H9 (cell line): ENCODE measurements around the gene CYSLTR2. TPM values are rescaled to one million over a fixed set of nuclear protein-coding genes. Genes with fewer than 3 reads are reported as not detected.

Experiments used
- DNase-seq: peaks from one replicate; pipeline ENCODE4 v3.0.0-alpha.2; 2017
- H2AFZ ChIP-seq: one replicate; pipeline ENCODE4 v1.6.1; 2013; ENCODE audit warnings: mild to moderate bottlenecking, low read length, control low read depth, moderate library complexity
- H2AK5ac ChIP-seq: 2 replicates; pipeline ENCODE4 v1.6.1; 2013; ENCODE audit warnings: low read length, control low read depth, mixed read lengths; ENCODE audit not compliant: insufficient read length
- H2BK120ac ChIP-seq: one replicate; pipeline ENCODE4 v1.6.1; 2013; ENCODE audit warnings: low read depth, mild to moderate bottlenecking, low read length, control low read depth, inconsistent platforms; ENCODE audit not compliant: poor library complexity, severe bottlenecking
- H2BK12ac ChIP-seq: 2 replicates; pipeline ENCODE4 v1.6.1; 2013; ENCODE audit warnings: low read length, control low read depth, mixed read lengths, low read depth; ENCODE audit not compliant: insufficient read length
- H2BK15ac ChIP-seq: 2 replicates; pipeline ENCODE4 v1.6.1; 2013; ENCODE audit warnings: low read depth, low read length, control low read depth
- H2BK20ac ChIP-seq: one replicate; pipeline ENCODE4 v1.6.1; 2013; ENCODE audit warnings: low read depth, mild to moderate bottlenecking, low read length, control low read depth, inconsistent platforms; ENCODE audit not compliant: poor library complexity, severe bottlenecking
- H2BK5ac ChIP-seq: 2 replicates; pipeline ENCODE4 v1.6.1; 2013; ENCODE audit warnings: low read length, control low read depth, mixed read lengths; ENCODE audit not compliant: insufficient read length
- H3K14ac ChIP-seq: 2 replicates; pipeline ENCODE4 v1.6.1; 2013; ENCODE audit warnings: low read length, control low read depth; ENCODE audit not compliant: insufficient read depth
- H3K18ac ChIP-seq: 2 replicates; pipeline ENCODE4 v1.6.1; 2013; ENCODE audit warnings: low read depth, mild to moderate bottlenecking, mixed read lengths, low read length, control low read depth; ENCODE audit not compliant: insufficient read length
- H3K23ac ChIP-seq: 2 replicates; pipeline ENCODE4 v1.6.1; 2013; ENCODE audit warnings: low read length, control low read depth, mixed read lengths, low read depth; ENCODE audit not compliant: insufficient read length
- H3K23me2 ChIP-seq: 2 replicates; pipeline ENCODE4 v1.6.1; 2013; ENCODE audit warnings: low read depth, mild to moderate bottlenecking, mixed read lengths, low read length, control low read depth; ENCODE audit not compliant: insufficient read length, poor library complexity, severe bottlenecking
- H3K27ac ChIP-seq: 2 replicates; pipeline ENCODE4 v1.5.1; 2013; ENCODE audit warnings: low read length, control low read depth, mixed read lengths, low read depth; ENCODE audit not compliant: insufficient read length
- H3K27me3 ChIP-seq: 2 replicates; pipeline ENCODE4 v1.6.1; 2013; ENCODE audit warnings: low read length, control low read depth, inconsistent platforms; ENCODE audit not compliant: insufficient read depth
- H3K4ac ChIP-seq: 2 replicates; pipeline ENCODE4 v1.6.1; 2013; ENCODE audit warnings: low read depth, mild to moderate bottlenecking, control low read depth, inconsistent platforms, low read length, moderate library complexity
- H3K4me1 ChIP-seq: 2 replicates; pipeline ENCODE4 v1.6.1; 2013; ENCODE audit warnings: low read length, control low read depth, inconsistent platforms; ENCODE audit not compliant: insufficient read depth
- H3K4me2 ChIP-seq: 2 replicates; pipeline ENCODE4 v1.6.1; 2013; ENCODE audit warnings: low read length, control low read depth, mixed read lengths; ENCODE audit not compliant: insufficient read length, insufficient read depth
- H3K56ac ChIP-seq: 2 replicates; pipeline ENCODE4 v1.6.1; 2013; ENCODE audit warnings: low read depth, mild to moderate bottlenecking, mixed read lengths, low read length, control low read depth; ENCODE audit not compliant: insufficient read length
- H3K79me1 ChIP-seq: 2 replicates; pipeline ENCODE4 v1.6.1; 2013; ENCODE audit warnings: low read depth, mild to moderate bottlenecking, moderate library complexity, low read length, control low read depth, inconsistent platforms; ENCODE audit not compliant: insufficient read depth, poor library complexity, severe bottlenecking
- H3K79me2 ChIP-seq: 2 replicates; pipeline ENCODE4 v1.6.1; 2013; ENCODE audit warnings: low read length, control low read depth, inconsistent platforms; ENCODE audit not compliant: insufficient read depth
- H3K9ac ChIP-seq: 2 replicates; pipeline ENCODE4 v1.6.1; 2013; ENCODE audit warnings: low read length, control low read depth, mixed read lengths; ENCODE audit not compliant: insufficient read length; ENCODE audit errors: extremely low read depth
- H3K9me3 ChIP-seq: one replicate; pipeline ENCODE4 v1.6.1; 2013; ENCODE audit warnings: low read depth, low read length, inconsistent platforms; ENCODE audit not compliant: control insufficient read depth
- H3T11ph ChIP-seq: one replicate; pipeline ENCODE4 v1.6.1; 2013; ENCODE audit warnings: mild to moderate bottlenecking, low read length, control low read depth, inconsistent platforms
- H4K20me1 ChIP-seq: one replicate; pipeline ENCODE4 v1.6.1; 2013; ENCODE audit not compliant: control insufficient read depth, insufficient read length, insufficient read depth
- H4K5ac ChIP-seq: 2 replicates; pipeline ENCODE4 v1.6.1; 2013; ENCODE audit warnings: low read depth, mild to moderate bottlenecking, mixed read lengths, low read length, control low read depth; ENCODE audit not compliant: insufficient read length
- H4K8ac ChIP-seq: replicated peaks from 2 replicates; pipeline ENCODE4 v1.6.1; 2013; ENCODE audit warnings: low read length, control low read depth, mixed read lengths, low read depth; ENCODE audit not compliant: insufficient read length
- H4K91ac ChIP-seq: 2 replicates; pipeline ENCODE4 v1.6.1; 2013; ENCODE audit warnings: low read depth, mild to moderate bottlenecking, moderate library complexity, mixed read lengths, low read length, control low read depth; ENCODE audit not compliant: insufficient read length
- H3K27ac Mint-ChIP-seq, 3 experiments: 2 replicates in 2 of 3; 3 replicates in 1 of 3; pipeline ENCODE4 v1.8.0; 2020 to 2021; ENCODE audit warnings: mixed read lengths in 3 of 3, mild to moderate bottlenecking in 1 of 3, moderate library complexity in 1 of 3
- H3K27me3 Mint-ChIP-seq: 2 replicates; pipeline ENCODE4 v1.8.0; 2021; ENCODE audit warnings: low read depth, mild to moderate bottlenecking, moderate library complexity, mixed read lengths
- H3K36me3 Mint-ChIP-seq, 3 experiments: 2 replicates in 2 of 3; 3 replicates in 1 of 3; pipeline ENCODE4 v1.8.0; 2020 to 2021; ENCODE audit warnings: low read depth in 3 of 3, mixed read lengths in 3 of 3; ENCODE audit not compliant: insufficient read depth in 1 of 3
- H3K4me1 Mint-ChIP-seq, 2 experiments: 2 replicates each; pipeline ENCODE4 v1.8.0; 2020; ENCODE audit warnings: mixed read lengths in 2 of 2
- H3K4me3 Mint-ChIP-seq, 2 experiments: 2 replicates in 1 of 2; 3 replicates in 1 of 2; pipeline ENCODE4 v1.8.0; 2020 to 2021; ENCODE audit warnings: mild to moderate bottlenecking in 2 of 2, mixed read lengths in 2 of 2, moderate library complexity in 1 of 2
- H3K9me3 Mint-ChIP-seq, 2 experiments: 2 replicates in 1 of 2; 3 replicates in 1 of 2; pipeline ENCODE4 v1.8.0; 2020; ENCODE audit warnings: mild to moderate bottlenecking in 2 of 2, mixed read lengths in 2 of 2, moderate library complexity in 1 of 2
- WGBS: extraction: QIAGEN DNeasy Blood & Tissue Kit; methylation state at CpG from one replicate; pipeline ENCODE4 v1.1.7; 2013; ENCODE audit warnings: missing lambda C conversion rate, low lambda C conversion rate, mixed read lengths; ENCODE audit not compliant: insufficient read length; ENCODE audit errors: extremely low coverage; 5-methylcytosine and 5-hydroxymethylcytosine counted together
- total RNA-seq: library from RNA; stranded (reverse); gene quantifications from 2 replicates; pipeline ENCODE4 v1.2.1, GENCODE V29; 2021
- TF ChIP-seq, protein P1 (sequence below): fragments of 200-600 bp; sonication (generic); conservative IDR thresholded peaks from 3 replicates; pipeline ENCODE4 v1.8.0; 2021; ENCODE audit warnings: antibody characterized with exemption, mild to moderate bottlenecking

CYSLTR2 gene
- total RNA-seq, 1 experiment from 2014 or later: not detected

DNA sequence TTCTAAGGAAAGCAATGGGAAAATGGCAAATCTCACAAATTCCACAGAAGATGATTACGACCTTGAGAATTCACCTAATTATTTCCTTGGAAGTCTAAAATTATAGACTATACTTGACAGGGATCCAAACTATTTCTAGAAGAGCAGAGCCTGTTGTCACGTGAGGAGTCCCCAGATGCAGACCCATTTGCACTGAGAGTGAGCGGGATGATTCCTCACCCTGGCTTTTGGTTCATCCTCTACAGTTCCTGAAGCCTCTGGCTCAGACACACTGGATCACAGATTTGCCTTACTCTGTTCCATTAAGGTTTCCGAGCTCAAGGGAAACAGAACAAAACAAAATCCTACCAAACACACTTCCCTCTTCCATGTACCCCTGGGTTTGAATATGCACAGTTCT is 23.0 kb upstream of the CYSLTR2 start:
- Histone ChIP-seq H3T11ph (no peak overlapping the region), H4K91ac (no peak overlapping the region), H4K20me1 (no peaks in the 10 kb centered on the region), H2BK15ac (no peak overlapping the region), H2AK5ac (no peak overlapping the region), H3K79me1 (no peaks in the 10 kb centered on the region), H3K79me2 (no peaks in the 10 kb centered on the region), H2BK12ac (no peak overlapping the region), H3K23me2 (no peaks in the 10 kb centered on the region), H3K56ac (no peak overlapping the region), H4K5ac (no peak overlapping the region), H3K18ac (no peak overlapping the region), H3K4me1 (no peaks in the 10 kb centered on the region), H3K27ac (no peak overlapping the region), H3K14ac (no peak overlapping the region), H2BK5ac (no peak overlapping the region), H3K4ac (no peak overlapping the region), H3K9ac (no peak overlapping the region), H2AFZ (peak overlapping the region; percentile 68), H3K9me3 (no peaks in the 10 kb centered on the region), H3K27me3 (no peaks in the 10 kb centered on the region), H2BK120ac (no peak overlapping the region), H4K8ac (no peak overlapping the region), H2BK20ac (no peak overlapping the region), H3K4me2 (no peak overlapping the region), H3K23ac (no peak overlapping the region)
- no peak overlapping the region for H3K27ac Mint-ChIP-seq
- no peak for DNase-seq
- H3K36me3 Mint-ChIP-seq: peaks cover 0 to 2% (median 0%) of the 10 kb centered on the region in 3 experiments; a peak in 2 of 7 replicates
- WGBS: no CpG with 5 or more reads among the region's 4 CpGs
- H3K4me1 Mint-ChIP-seq: no peaks in the 10 kb centered on the region
- H3K9me3 Mint-ChIP-seq: peaks cover 0 to 1% of the 10 kb centered on the region in 2 experiments; a peak in 3 of 5 replicates
- H3K27me3 Mint-ChIP-seq: peaks cover 1% of the 10 kb centered on the region
- TF ChIP-seq, protein P1, sequence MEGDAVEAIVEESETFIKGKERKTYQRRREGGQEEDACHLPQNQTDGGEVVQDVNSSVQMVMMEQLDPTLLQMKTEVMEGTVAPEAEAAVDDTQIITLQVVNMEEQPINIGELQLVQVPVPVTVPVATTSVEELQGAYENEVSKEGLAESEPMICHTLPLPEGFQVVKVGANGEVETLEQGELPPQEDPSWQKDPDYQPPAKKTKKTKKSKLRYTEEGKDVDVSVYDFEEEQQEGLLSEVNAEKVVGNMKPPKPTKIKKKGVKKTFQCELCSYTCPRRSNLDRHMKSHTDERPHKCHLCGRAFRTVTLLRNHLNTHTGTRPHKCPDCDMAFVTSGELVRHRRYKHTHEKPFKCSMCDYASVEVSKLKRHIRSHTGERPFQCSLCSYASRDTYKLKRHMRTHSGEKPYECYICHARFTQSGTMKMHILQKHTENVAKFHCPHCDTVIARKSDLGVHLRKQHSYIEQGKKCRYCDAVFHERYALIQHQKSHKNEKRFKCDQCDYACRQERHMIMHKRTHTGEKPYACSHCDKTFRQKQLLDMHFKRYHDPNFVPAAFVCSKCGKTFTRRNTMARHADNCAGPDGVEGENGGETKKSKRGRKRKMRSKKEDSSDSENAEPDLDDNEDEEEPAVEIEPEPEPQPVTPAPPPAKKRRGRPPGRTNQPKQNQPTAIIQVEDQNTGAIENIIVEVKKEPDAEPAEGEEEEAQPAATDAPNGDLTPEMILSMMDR: no peak
- no peak overlapping the region for H3K4me3 Mint-ChIP-seq
